ENCODE data around the gene PRRT2. TPM values are rescaled to one million over a fixed set of nuclear protein-coding genes. Genes with fewer than 3 reads are reported as not detected.
"Not testable (repeated sequence)": the region's sequence is repeated elsewhere in the genome, so short reads cannot be mapped to it uniquely, and the experiment has no call there.

Gene PRRT2
- total and polyA plus RNA-seq, 7 experiments from 2014 or later: 0.07 to 4.6 (median 2.4) TPM; not detected in 1

DNA sequence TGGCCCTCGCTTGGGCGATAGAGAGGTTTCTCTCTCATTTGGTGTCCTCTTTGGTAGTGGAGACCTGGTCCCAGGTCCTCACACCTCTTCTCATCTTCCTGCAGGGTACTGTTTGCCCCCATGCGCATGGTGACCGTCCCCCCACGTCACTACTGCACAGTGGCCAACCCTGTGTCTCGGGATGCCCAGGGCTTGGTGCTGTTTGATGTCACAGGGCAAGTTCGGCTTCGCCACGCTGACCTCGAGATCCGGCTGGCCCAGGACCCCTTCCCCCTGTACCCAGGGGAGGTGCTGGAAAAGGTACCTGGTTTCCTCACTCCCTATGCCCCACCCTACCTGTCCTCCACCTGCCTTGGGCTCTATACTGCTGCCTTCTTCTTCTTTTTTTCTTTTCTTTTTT lies 18.8 kb downstream of the PRRT2 start:
- H3K27me3 Mint-ChIP-seq: no peaks in the 10 kb centered on the region
- CTCF ChIA-PET: no interaction called here
- H3K4me1 ChIP-seq (ENCODE audit: control insufficient read depth in 2 of 2, insufficient read depth in 2 of 2, low read length in 2 of 2): peaks cover 18 to 39% of the 10 kb centered on the region in 2 donors
- peaks cover 13 to 55% (median 16%) of the 10 kb centered on the region in 3 experiments for H3K36me3 ChIP-seq (ENCODE audit: control insufficient read depth in 2 of 3, insufficient read depth in 3 of 3, low read length in 3 of 3)
- ATAC-seq (no peak), DNase-seq (no peak)
- POLR2A ChIA-PET: no interaction called here
- peaks cover 0 to 1% (median 0%) of the 10 kb centered on the region in 11 donors for H3K9me3 Mint-ChIP-seq
- peak overlapping the region in 4 of 10 donors; percentile 9 to 53 (median 36) for H3K4me3 Mint-ChIP-seq
- no peak overlapping the region for H3K4me3 ChIP-seq (ENCODE audit: low read length)
- peak overlapping the region in 8 of 9 donors; percentile 32 to 99 (median 62) for H3K27ac Mint-ChIP-seq
- H3K4me1 Mint-ChIP-seq: peaks cover 23 to 61% (median 38%) of the 10 kb centered on the region in 7 donors
- H3K9me3 ChIP-seq (ENCODE audit: control insufficient read depth in 2 of 3, low read length in 3 of 3): no peaks in the 10 kb centered on the region
- peaks cover 3 to 31% (median 23%) of the 10 kb centered on the region in 5 donors for H3K36me3 Mint-ChIP-seq
- H3K27ac ChIP-seq (ENCODE audit: low read depth, low read length): no peak overlapping the region
- no peaks in the 10 kb centered on the region for H3K27me3 ChIP-seq (ENCODE audit: control insufficient read depth in 2 of 2, insufficient read depth in 2 of 2, low read length in 2 of 2)
- intact Hi-C loops (cut with micrococcal nuclease): no loop called here

DNA sequence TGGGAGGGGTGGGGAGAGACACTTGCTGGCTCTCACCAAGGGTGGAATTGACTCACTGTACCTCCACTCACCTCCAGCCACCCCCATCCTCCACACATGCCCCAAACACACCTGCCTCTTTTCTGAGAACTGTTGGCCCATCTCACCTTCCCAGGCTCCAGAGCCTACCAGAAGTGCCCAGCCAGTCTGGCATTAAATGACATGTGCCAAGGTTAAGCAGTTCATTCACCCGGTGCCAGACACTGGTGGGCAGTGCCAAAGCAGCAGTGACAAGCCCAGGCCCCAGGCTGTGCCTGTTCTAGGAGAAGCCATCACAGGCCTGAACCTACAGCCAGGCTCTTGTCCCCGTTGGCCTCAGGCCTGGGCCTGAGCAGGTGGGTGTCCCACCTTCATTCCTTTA lies 19.5 kb downstream of the PRRT2 start:
- ATAC-seq (no peak), DNase-seq (no peak)
- POLR2A ChIA-PET: interaction anchor here (1.1 kb wide), 1 partner anchor 11 kb away, joined by 3 read pairs; the partner anchor contains the start of gene MVP
- peak overlapping the region in 2 of 10 donors; percentile 15 to 41 for H3K4me3 Mint-ChIP-seq
- peaks cover 21 to 54% (median 34%) of the 10 kb centered on the region in 7 donors for H3K4me1 Mint-ChIP-seq
- Histone ChIP-seq H3K27ac (ENCODE audit: low read depth, low read length) (no peak overlapping the region), H3K4me1 (ENCODE audit: control insufficient read depth in 2 of 2, insufficient read depth in 2 of 2, low read length in 2 of 2) (peaks cover 12 to 32% of the 10 kb centered on the region in 2 donors), H3K36me3 (ENCODE audit: control insufficient read depth in 2 of 3, insufficient read depth in 3 of 3, low read length in 3 of 3) (peaks cover 15 to 61% (median 16%) of the 10 kb centered on the region in 3 experiments), H3K27me3 (ENCODE audit: control insufficient read depth in 2 of 2, insufficient read depth in 2 of 2, low read length in 2 of 2) (no peaks in the 10 kb centered on the region), H3K9me3 (ENCODE audit: control insufficient read depth in 2 of 3, low read length in 3 of 3) (no peaks in the 10 kb centered on the region), H3K4me3 (ENCODE audit: low read length) (no peak overlapping the region)
- H3K36me3 Mint-ChIP-seq: peaks cover 3 to 32% (median 24%) of the 10 kb centered on the region in 5 donors
- peaks cover 0 to 1% (median 0%) of the 10 kb centered on the region in 11 donors for H3K9me3 Mint-ChIP-seq
- peak overlapping the region in 6 of 9 donors; percentile 56 to 87 (median 68) for H3K27ac Mint-ChIP-seq
- CTCF ChIA-PET: no interaction called here
- no peaks in the 10 kb centered on the region for H3K27me3 Mint-ChIP-seq
- intact Hi-C loops (cut with micrococcal nuclease): no loop called here

DNA sequence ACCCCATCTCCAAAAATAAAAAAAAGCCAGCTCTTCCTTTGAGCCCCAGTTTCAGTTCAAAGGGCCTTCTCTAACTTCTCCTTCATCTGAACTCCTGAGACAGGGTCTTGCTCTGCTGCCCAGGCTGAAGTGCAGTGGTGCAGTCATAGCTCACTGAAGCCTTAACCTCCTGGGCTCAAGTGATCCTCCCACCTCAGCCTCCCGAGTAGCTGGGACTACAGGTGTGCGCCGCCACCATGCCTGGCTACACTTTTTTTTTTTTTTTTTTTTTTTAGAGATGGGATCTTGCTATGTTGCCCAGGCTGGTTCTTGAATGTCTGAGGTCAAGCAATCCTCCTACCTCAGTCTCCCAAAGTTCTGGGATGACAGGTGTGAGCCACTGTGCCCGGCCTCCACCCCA lies 21.2 kb downstream of the PRRT2 start:
- H3K4me3 Mint-ChIP-seq; H3K27ac ChIP-seq (ENCODE audit: low read depth, low read length); intact Hi-C loops (cut with micrococcal nuclease); H3K27me3 Mint-ChIP-seq; H3K27me3 ChIP-seq (ENCODE audit: control insufficient read depth in 2 of 2, insufficient read depth in 2 of 2, low read length in 2 of 2); H3K9me3 ChIP-seq (ENCODE audit: control insufficient read depth in 2 of 3, low read length in 3 of 3); ATAC-seq; H3K4me3 ChIP-seq (ENCODE audit: low read length); H3K9me3 Mint-ChIP-seq; DNase-seq: not testable (repeated sequence)
- POLR2A ChIA-PET: interaction anchor here (0.5 to 1.6 kb wide), 5 partner anchors 17 to 132 kb away, joined by 3 to 4 read pairs (median 4); partner anchors contain the start of genes CDIPT and PAGR1
- Histone ChIP-seq H3K4me1 (ENCODE audit: control insufficient read depth in 2 of 2, insufficient read depth in 2 of 2, low read length in 2 of 2) (peaks cover 0 to 21% of the 10 kb centered on the region in 2 donors), H3K36me3 (ENCODE audit: control insufficient read depth in 2 of 3, insufficient read depth in 3 of 3, low read length in 3 of 3) (peaks cover 20 to 78% (median 21%) of the 10 kb centered on the region in 3 experiments)
- CTCF ChIA-PET: interaction anchor here (1.0 to 1.5 kb wide), 2 partner anchors 15 to 16 kb away, joined by 3 to 6 read pairs; no protein-coding TSS in a partner anchor
- peaks cover 12 to 37% (median 23%) of the 10 kb centered on the region in 7 donors for H3K4me1 Mint-ChIP-seq
- peaks cover 3 to 41% (median 24%) of the 10 kb centered on the region in 5 donors for H3K36me3 Mint-ChIP-seq
- H3K27ac Mint-ChIP-seq: peak overlapping the region in 3 of 9 donors; percentile 14 to 31 (median 28)

DNA sequence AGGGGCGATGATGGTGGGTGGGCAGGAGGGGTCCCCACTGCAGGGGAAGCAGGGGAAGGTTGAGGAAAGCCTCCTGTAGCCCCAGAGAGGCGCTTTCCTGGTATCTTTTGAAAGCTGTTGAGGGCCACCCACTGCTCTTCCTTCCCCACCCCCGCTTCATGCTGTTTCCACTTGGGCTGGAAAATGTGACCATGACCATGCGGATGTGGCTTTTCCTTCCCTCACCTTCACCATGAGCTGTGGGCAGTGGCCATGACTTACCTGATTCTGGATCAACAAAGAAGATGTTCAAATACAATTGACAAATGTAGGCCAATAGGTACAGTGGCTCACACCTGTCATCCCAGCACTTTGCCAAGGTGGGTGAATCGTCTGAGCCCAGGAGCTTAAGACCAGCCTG lies 22.1 kb downstream of the PRRT2 start:
- CTCF ChIA-PET: interaction anchor here (0.5 to 5.4 kb wide), 4 partner anchors 14 to 1607 kb away, joined by 3 to 22 read pairs (median 4); no protein-coding TSS in a partner anchor

DNA sequence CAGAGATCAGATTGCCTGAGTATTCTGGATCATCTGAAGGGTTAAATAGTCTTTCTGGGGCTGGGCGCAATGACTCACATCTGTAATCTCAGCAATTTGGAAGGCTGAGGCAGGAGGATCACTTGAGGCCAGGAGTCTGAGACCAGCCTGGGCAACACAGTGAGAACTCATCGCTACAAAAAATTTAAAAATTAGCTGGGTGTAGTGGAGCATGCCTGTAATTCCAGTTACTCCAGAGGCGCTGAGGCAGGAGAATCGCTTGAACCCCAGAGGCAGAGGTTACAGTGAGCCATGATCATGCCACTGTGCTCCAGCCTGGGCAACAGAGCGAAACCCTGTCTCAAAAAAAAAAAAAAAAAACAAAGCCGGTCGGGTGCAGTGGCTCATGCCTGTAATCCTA lies 23.9 kb downstream of the PRRT2 start:
- POLR2A ChIA-PET: interaction anchor here (0.6 to 2.5 kb wide), 2 partner anchors 10 to 164 kb away, joined by 6 to 13 read pairs; no protein-coding TSS in a partner anchor
- no peaks in the 10 kb centered on the region for H3K27me3 Mint-ChIP-seq
- H3K4me3 Mint-ChIP-seq: no peak overlapping the region

More for the DNA sequence above, 22.1 kb downstream of the PRRT2 start:
- POLR2A ChIA-PET: interaction anchor here (0.8 to 2.5 kb wide), 4 partner anchors 8 to 34 kb away, joined by 4 to 13 read pairs (median 6); partner anchors contain the start of gene PAGR1
- Histone ChIP-seq H3K27me3 (ENCODE audit: control insufficient read depth in 2 of 2, insufficient read depth in 2 of 2, low read length in 2 of 2) (no peaks in the 10 kb centered on the region), H3K4me3 (ENCODE audit: low read length) (no peak overlapping the region), H3K9me3 (ENCODE audit: control insufficient read depth in 2 of 3, low read length in 3 of 3) (no peaks in the 10 kb centered on the region), H3K27ac (ENCODE audit: low read depth, low read length) (no peak overlapping the region), H3K36me3 (ENCODE audit: control insufficient read depth in 2 of 3, insufficient read depth in 3 of 3, low read length in 3 of 3) (peaks cover 20 to 87% (median 21%) of the 10 kb centered on the region in 3 experiments), H3K4me1 (ENCODE audit: control insufficient read depth in 2 of 2, insufficient read depth in 2 of 2, low read length in 2 of 2) (peaks cover 0 to 12% of the 10 kb centered on the region in 2 donors)
- Mint-ChIP-seq H3K4me3 (no peak overlapping the region), H3K9me3 (no peaks in the 10 kb centered on the region), H3K4me1 (peaks cover 9 to 30% (median 17%) of the 10 kb centered on the region in 7 donors), H3K36me3 (peaks cover 3 to 41% (median 24%) of the 10 kb centered on the region in 5 donors), H3K27ac (peak overlapping the region in 1 of 9 donors; percentile 28), H3K27me3 (no peaks in the 10 kb centered on the region)
- ATAC-seq (no peak), DNase-seq (no peak)
- intact Hi-C loops (cut with micrococcal nuclease): no loop called here

DNA sequence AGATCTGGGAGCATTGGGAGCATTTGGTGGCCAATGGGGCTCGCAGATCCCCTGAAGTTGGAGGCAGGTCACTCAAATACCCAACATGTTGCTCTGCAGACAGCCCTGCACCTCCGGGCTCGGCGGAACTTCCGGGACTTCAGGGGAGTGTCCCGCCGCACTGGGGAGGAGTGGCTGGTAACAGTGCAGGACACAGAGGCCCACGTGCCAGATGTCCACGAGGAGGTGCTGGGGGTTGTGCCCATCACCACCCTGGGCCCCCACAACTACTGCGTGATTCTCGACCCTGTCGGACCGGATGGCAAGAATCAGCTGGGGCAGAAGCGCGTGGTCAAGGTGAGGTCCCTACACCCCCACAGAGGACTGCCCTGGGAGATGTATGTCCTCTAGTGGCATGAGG lies 24.6 kb downstream of the PRRT2 start:
- H3K36me3 ChIP-seq (ENCODE audit: control insufficient read depth in 2 of 3, insufficient read depth in 3 of 3, low read length in 3 of 3): peaks cover 20 to 94% (median 21%) of the 10 kb centered on the region in 3 experiments
- no peaks in the 10 kb centered on the region for H3K27me3 ChIP-seq (ENCODE audit: control insufficient read depth in 2 of 2, insufficient read depth in 2 of 2, low read length in 2 of 2)
- Mint-ChIP-seq H3K9me3 (no peaks in the 10 kb centered on the region), H3K4me3 (no peak overlapping the region), H3K36me3 (peaks cover 3 to 39% (median 23%) of the 10 kb centered on the region in 5 donors), H3K27me3 (no peaks in the 10 kb centered on the region), H3K27ac (peak overlapping the region in 1 of 9 donors; percentile 28), H3K4me1 (peaks cover 0 to 9% (median 5%) of the 10 kb centered on the region in 7 donors)
- no peak overlapping the region for H3K27ac ChIP-seq (ENCODE audit: low read depth, low read length)
- H3K4me3 ChIP-seq (ENCODE audit: low read length): no peak overlapping the region
- ATAC-seq: no peak
- POLR2A ChIA-PET: interaction anchor here (2.5 kb wide), 1 partner anchor 10 kb away, joined by 13 read pairs; no protein-coding TSS in a partner anchor
- H3K4me1 ChIP-seq (ENCODE audit: control insufficient read depth in 2 of 2, insufficient read depth in 2 of 2, low read length in 2 of 2): no peaks in the 10 kb centered on the region
- DNase-seq: no peak
- intact Hi-C loops (cut with micrococcal nuclease): no loop called here
- no peaks in the 10 kb centered on the region for H3K9me3 ChIP-seq (ENCODE audit: control insufficient read depth in 2 of 3, low read length in 3 of 3)
- CTCF ChIA-PET: interaction anchor here (5.4 kb wide), 1 partner anchor 11 kb away, joined by 22 read pairs; no protein-coding TSS in a partner anchor

More for the DNA sequence above, 23.9 kb downstream of the PRRT2 start:
- Mint-ChIP-seq H3K27ac (peak overlapping the region in 2 of 9 donors; percentile 42 to 60), H3K9me3 (no peaks in the 10 kb centered on the region), H3K36me3 (peaks cover 3 to 44% (median 23%) of the 10 kb centered on the region in 5 donors), H3K4me1 (peaks cover under 1 to 14% (median 5%) of the 10 kb centered on the region in 7 donors)
- CTCF ChIA-PET: interaction anchor here (5.4 kb wide), 1 partner anchor 12 kb away, joined by 22 read pairs; no protein-coding TSS in a partner anchor
- DNase-seq: no peak
- intact Hi-C loops (cut with micrococcal nuclease): no loop called here
- Histone ChIP-seq H3K4me1 (ENCODE audit: control insufficient read depth in 2 of 2, insufficient read depth in 2 of 2, low read length in 2 of 2) (no peaks in the 10 kb centered on the region), H3K27ac (ENCODE audit: low read depth, low read length) (no peak overlapping the region), H3K36me3 (ENCODE audit: control insufficient read depth in 2 of 3, insufficient read depth in 3 of 3, low read length in 3 of 3) (peaks cover 17 to 94% (median 21%) of the 10 kb centered on the region in 3 experiments), H3K27me3 (ENCODE audit: control insufficient read depth in 2 of 2, insufficient read depth in 2 of 2, low read length in 2 of 2) (no peaks in the 10 kb centered on the region), H3K9me3 (ENCODE audit: control insufficient read depth in 2 of 3, low read length in 3 of 3) (no peaks in the 10 kb centered on the region), H3K4me3 (ENCODE audit: low read length) (no peak overlapping the region)
- ATAC-seq: no peak
